Activated CD4-positive, alpha-beta T cell treated with anti-CD3 and anti-CD28 coated beads, Interleukin-2, amount 10 ng/mL, durations not matched to agents 7 days and 5 days (primary cell): Measurements from ENCODE around the gene ATXN1. TPM values are rescaled to one million over a fixed set of nuclear protein-coding genes. Genes with fewer than 3 reads are reported as not detected.
A peak's percentile ranks its signal among the peaks of the same experiment; 100 is the strongest.

Source experiments
- CTCF ChIA-PET: fragments of 350-600 bp; sonication (Branson Sonifier 250); formaldehyde crosslinking; loops from one replicate; lab custom pipeline; 2021; ENCODE audit warnings: antibody characterized with exemption; lab: Charles Lee
- POLR2A ChIA-PET: fragments of 350-600 bp; sonication (Branson Sonifier 250); formaldehyde crosslinking; loops from one replicate; lab custom pipeline; 2021; ENCODE audit warnings: antibody characterized with exemption; lab: Charles Lee
- DNase-seq: peaks from one replicate; pipeline ENCODE4 v3.0.0-alpha.2; 2020
- H3K27ac Mint-ChIP-seq: one replicate; pipeline ENCODE4 v1.8.0; 2021; ENCODE audit warnings: mild to moderate bottlenecking, moderate library complexity, mixed read lengths
- H3K27me3 Mint-ChIP-seq: one replicate; pipeline ENCODE4 v1.8.0; 2021; ENCODE audit warnings: mixed read lengths
- H3K36me3 Mint-ChIP-seq: one replicate; pipeline ENCODE4 v1.8.0; 2021; ENCODE audit warnings: low read depth, mixed read lengths
- H3K4me1 Mint-ChIP-seq: one replicate; pipeline ENCODE4 v1.8.0; 2021; ENCODE audit warnings: mixed read lengths
- H3K4me3 Mint-ChIP-seq: one replicate; pipeline ENCODE4 v1.8.0; 2021; ENCODE audit warnings: mild to moderate bottlenecking, moderate library complexity, mixed read lengths
- H3K9me3 Mint-ChIP-seq: one replicate; pipeline ENCODE4 v1.8.0; 2021; ENCODE audit warnings: mixed read lengths
- total RNA-seq, 2 experiments: library from RNA; stranded (reverse); gene quantifications; one replicate each; pipeline ENCODE4 v1.2.3, GENCODE V29; 2021

The ATXN1 gene
- total RNA-seq, 2 experiments from 2014 or later: 36.0 to 40.4 TPM

GRCh38 chr6:16498237-16498636 lies 263.0 kb downstream of the ATXN1 start:
- H3K27me3 Mint-ChIP-seq: no peaks in the 10 kb centered on the region

DNA sequence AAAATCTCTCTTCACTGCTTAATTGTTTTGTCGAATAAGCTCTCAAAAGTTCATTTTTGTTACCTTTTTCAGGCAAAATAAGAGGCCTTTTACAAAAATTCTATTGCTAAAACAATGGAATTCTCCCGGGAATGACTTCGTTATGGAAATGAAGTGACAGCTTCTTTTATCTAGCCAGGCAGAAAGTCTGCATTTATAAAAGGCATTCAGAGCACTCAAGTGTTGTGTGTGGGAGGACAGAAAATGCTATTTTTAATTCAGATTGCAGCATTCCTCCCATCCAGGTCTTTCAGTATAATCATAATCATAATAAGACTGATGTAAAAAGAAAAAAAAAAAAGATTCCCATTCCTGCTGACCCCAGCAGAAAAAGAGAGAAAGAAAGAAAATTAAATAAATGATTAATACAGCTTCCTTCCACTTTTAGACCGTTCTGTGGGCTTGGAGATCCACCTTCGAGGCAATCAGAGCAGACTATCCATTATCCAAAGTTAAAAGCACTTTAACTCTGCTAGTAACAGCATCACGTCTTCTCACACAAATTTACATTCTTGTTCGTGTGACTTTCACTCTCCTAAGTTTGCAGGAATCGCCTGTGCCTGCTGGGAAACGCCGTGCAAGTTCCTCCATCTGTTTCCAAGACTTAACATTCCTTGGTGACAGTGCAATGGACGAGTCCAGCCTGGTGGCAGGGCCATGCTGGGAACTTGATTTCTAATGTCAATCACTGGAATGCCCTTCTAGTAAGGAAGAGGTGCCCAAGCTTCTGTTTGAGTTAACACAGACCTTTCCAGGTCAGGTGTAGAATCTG lies 264.1 kb downstream of the ATXN1 start:
- peaks cover 22% of the 10 kb centered on the region for H3K36me3 Mint-ChIP-seq
- H3K27me3 Mint-ChIP-seq: no peaks in the 10 kb centered on the region
- H3K4me1 Mint-ChIP-seq: peaks cover 28% of the 10 kb centered on the region
- POLR2A ChIA-PET: no interaction called here
- no peak overlapping the region for H3K27ac Mint-ChIP-seq
- no peak overlapping the region for H3K4me3 Mint-ChIP-seq
- no peak for DNase-seq
- CTCF ChIA-PET: interaction anchor here (0.9 to 1.4 kb wide), 3 partner anchors 18 to 77 kb away, joined by 3 read pairs; no protein-coding TSS in a partner anchor
- H3K9me3 Mint-ChIP-seq: peaks cover 2% of the 10 kb centered on the region

More at GRCh38 chr6:16498237-16498636, 263.0 kb downstream of the ATXN1 start:
- DNase-seq: no peak
- Mint-ChIP-seq H3K4me1 (peaks cover 26% of the 10 kb centered on the region), H3K27ac (no peak overlapping the region), H3K4me3 (no peak overlapping the region), H3K9me3 (peaks cover 2% of the 10 kb centered on the region), H3K36me3 (peaks cover 17% of the 10 kb centered on the region)
- CTCF ChIA-PET: no interaction called here
- POLR2A ChIA-PET: no interaction called here

- Mint-ChIP-seq H3K27ac (no peak overlapping the region), H3K4me1 (peaks cover 28% of the 10 kb centered on the region), H3K36me3 (peaks cover 18% of the 10 kb centered on the region), H3K27me3 (no peaks in the 10 kb centered on the region), H3K4me3 (no peak overlapping the region), H3K9me3 (peaks cover 2% of the 10 kb centered on the region)
- DNase-seq: no peak
- ChIA-PET CTCF (interaction anchor here (0.6 to 1.4 kb wide), 3 partner anchors 12 to 931 kb away, joined by 3 to 4 read pairs (median 4); no protein-coding TSS in a partner anchor), POLR2A (no interaction called here)
Observed at GRCh38 chr6:16496210-16496609, 265.1 kb downstream of the ATXN1 start.

DNA sequence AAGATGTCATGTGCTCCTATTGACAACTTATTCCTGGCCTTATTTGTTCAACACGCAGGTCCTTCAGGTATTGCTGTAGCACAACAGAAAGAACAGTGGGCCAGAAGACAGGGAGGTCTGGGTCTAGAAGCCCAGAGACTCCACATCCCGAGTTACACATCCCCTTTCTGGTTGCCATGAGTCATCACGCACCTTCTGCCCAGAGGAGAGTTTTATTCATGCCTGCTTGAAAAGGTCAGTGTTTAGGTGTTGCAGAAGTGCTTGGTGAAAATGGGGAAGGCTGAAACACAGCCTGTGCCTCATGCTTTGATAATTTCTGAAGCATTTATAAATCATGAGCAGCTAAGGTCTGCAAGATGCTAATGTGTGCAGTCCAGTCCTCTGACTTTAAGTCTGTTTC lies 266.5 kb downstream of the ATXN1 start:
- Mint-ChIP-seq H3K4me1 (peaks cover 34% of the 10 kb centered on the region), H3K36me3 (peaks cover 15% of the 10 kb centered on the region), H3K9me3 (no peaks in the 10 kb centered on the region), H3K27me3 (no peaks in the 10 kb centered on the region), H3K4me3 (no peak overlapping the region), H3K27ac (no peak overlapping the region)
- no peak for DNase-seq
- ChIA-PET POLR2A (no interaction called here), CTCF (interaction anchor here (0.8 to 1.2 kb wide), 3 partner anchors 10 to 17 kb away, joined by 3 to 5 read pairs (median 4); no protein-coding TSS in a partner anchor)

DNA sequence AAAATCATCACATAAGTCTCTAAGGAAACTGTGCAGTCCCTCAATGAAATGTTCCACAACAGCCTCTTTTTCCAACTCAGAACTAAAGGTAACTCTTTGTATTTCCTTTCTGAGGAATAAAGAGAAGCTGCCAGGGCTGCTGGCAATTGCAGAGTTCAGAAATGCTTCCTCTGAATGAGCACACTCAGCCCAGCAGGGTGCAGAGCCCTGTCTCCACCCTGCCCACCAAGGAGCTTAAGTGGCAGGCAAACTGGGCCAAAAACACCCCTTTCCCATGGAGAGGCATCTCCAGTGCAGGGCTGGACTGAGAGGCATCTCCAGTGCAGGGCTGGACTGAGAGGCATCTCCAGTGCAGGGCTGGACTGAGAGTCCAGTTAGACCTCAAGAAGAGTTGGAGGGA lies 267.5 kb downstream of the ATXN1 start:
- Mint-ChIP-seq H3K36me3 (peaks cover 7% of the 10 kb centered on the region), H3K4me3 (no peak overlapping the region), H3K9me3 (no peaks in the 10 kb centered on the region), H3K27me3 (no peaks in the 10 kb centered on the region), H3K4me1 (peaks cover 39% of the 10 kb centered on the region), H3K27ac (no peak overlapping the region)
- CTCF ChIA-PET: interaction anchor here (1.2 to 1.7 kb wide), 3 partner anchors 10 to 19 kb away, joined by 4 to 5 read pairs (median 4); no protein-coding TSS in a partner anchor
- DNase-seq: no peak
- POLR2A ChIA-PET: no interaction called here

- no peak for DNase-seq
- CTCF ChIA-PET: interaction anchor here (0.7 to 1.7 kb wide), 5 partner anchors 9 to 27 kb away, joined by 3 to 5 read pairs (median 5); no protein-coding TSS in a partner anchor
- no peak overlapping the region for H3K4me3 Mint-ChIP-seq
- no peaks in the 10 kb centered on the region for H3K27me3 Mint-ChIP-seq
- H3K27ac Mint-ChIP-seq: no peak overlapping the region
- no peaks in the 10 kb centered on the region for H3K9me3 Mint-ChIP-seq
- peaks cover 45% of the 10 kb centered on the region for H3K4me1 Mint-ChIP-seq
- H3K36me3 Mint-ChIP-seq: peaks cover 6% of the 10 kb centered on the region
- POLR2A ChIA-PET: no interaction called here
Observed at GRCh38 chr6:16493112-16493511, 268.1 kb downstream of the ATXN1 start.

DNA sequence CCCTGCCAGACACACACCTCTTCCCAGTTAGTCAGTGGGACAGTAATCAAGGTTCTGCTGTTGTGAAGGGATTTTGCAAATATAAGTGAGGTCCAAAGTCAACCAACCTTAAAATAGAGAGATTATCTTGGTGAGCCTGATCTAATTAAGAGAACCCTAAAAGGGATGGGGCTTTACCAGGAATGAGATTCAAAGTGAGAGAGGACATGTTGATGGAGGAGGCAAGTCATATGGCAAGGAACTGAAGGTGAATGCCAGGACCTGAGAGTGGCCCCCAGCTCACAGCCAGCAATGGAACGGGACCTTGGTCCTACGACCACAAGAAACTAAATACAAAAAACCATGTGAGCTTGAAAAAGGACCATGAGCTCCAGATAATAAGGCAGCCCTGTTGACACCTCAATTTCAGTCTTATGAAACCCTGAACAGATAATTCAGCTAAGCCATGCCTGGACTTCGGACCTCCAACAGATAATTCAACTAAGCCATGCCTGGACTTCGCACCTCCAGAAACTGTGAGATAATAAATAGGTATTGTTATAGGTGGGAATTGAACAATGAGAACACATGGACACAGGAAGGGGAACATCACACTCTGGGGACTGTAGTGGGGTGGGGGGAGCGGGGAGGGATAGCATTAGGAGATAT lies 269.5 kb downstream of the ATXN1 start:
- Mint-ChIP-seq H3K4me3 (no peak overlapping the region), H3K36me3 (peaks cover 6% of the 10 kb centered on the region), H3K4me1 (peaks cover 59% of the 10 kb centered on the region), H3K9me3 (no peaks in the 10 kb centered on the region), H3K27ac (no peak overlapping the region), H3K27me3 (no peaks in the 10 kb centered on the region)
- POLR2A ChIA-PET: no interaction called here
- CTCF ChIA-PET: no interaction called here
- DNase-seq: no peak

- Mint-ChIP-seq H3K36me3 (peaks cover 15% of the 10 kb centered on the region), H3K27me3 (no peaks in the 10 kb centered on the region), H3K4me3 (no peak overlapping the region), H3K27ac (no peak overlapping the region), H3K4me1 (peaks cover 61% of the 10 kb centered on the region), H3K9me3 (no peaks in the 10 kb centered on the region)
- ChIA-PET POLR2A (no interaction called here), CTCF (interaction anchor here (0.6 to 1.3 kb wide), 2 partner anchors 21 to 50 kb away, joined by 3 to 7 read pairs; no protein-coding TSS in a partner anchor)
- no peak for DNase-seq
Observed at GRCh38 chr6:16490616-16491015, 270.6 kb downstream of the ATXN1 start.

- Mint-ChIP-seq H3K9me3 (no peaks in the 10 kb centered on the region), H3K4me3 (no peak overlapping the region), H3K36me3 (peaks cover 29% of the 10 kb centered on the region), H3K27me3 (no peaks in the 10 kb centered on the region), H3K4me1 (peaks cover 67% of the 10 kb centered on the region), H3K27ac (peak overlapping the region; percentile 47)
- ChIA-PET POLR2A (no interaction called here), CTCF (interaction anchor here (1.0 kb wide), 1 partner anchor 11 kb away, joined by 3 read pairs; no protein-coding TSS in a partner anchor)
- no peak for DNase-seq
Observed at GRCh38 chr6:16488813-16489212, 272.4 kb downstream of the ATXN1 start.

GRCh38 chr6:16487996-16488674 lies 273.1 kb downstream of the ATXN1 start:
- Mint-ChIP-seq H3K27ac (peak overlapping the region; percentile 0), H3K9me3 (peaks cover 1% of the 10 kb centered on the region), H3K4me3 (no peak overlapping the region), H3K27me3 (no peaks in the 10 kb centered on the region), H3K4me1 (peaks cover 70% of the 10 kb centered on the region), H3K36me3 (peaks cover 36% of the 10 kb centered on the region)
- ChIA-PET POLR2A (no interaction called here), CTCF (no interaction called here)
- no peak for DNase-seq

- H3K27me3 Mint-ChIP-seq: no peaks in the 10 kb centered on the region
- DNase-seq: no peak
- POLR2A ChIA-PET: no interaction called here
- peaks cover 7% of the 10 kb centered on the region for H3K9me3 Mint-ChIP-seq
- peak overlapping the region; percentile 10 for H3K27ac Mint-ChIP-seq
- no peak overlapping the region for H3K4me3 Mint-ChIP-seq
- H3K36me3 Mint-ChIP-seq: peaks cover 40% of the 10 kb centered on the region
- peaks cover 79% of the 10 kb centered on the region for H3K4me1 Mint-ChIP-seq
- CTCF ChIA-PET: interaction anchor here (1.0 to 1.2 kb wide), 3 partner anchors 12 to 275 kb away, joined by 3 to 6 read pairs (median 3); partner anchors contain the start of gene ATXN1
Observed at GRCh38 chr6:16486661-16487060, 274.6 kb downstream of the ATXN1 start.

- CTCF ChIA-PET: interaction anchor here (1.2 to 1.8 kb wide), 3 partner anchors 10 to 28 kb away, joined by 3 to 4 read pairs (median 4); no protein-coding TSS in a partner anchor
- H3K36me3 Mint-ChIP-seq: peaks cover 59% of the 10 kb centered on the region
Observed at GRCh38 chr6:16483315-16483875, 277.9 kb downstream of the ATXN1 start.

More at GRCh38 chr6:16483315-16483875, 277.9 kb downstream of the ATXN1 start:
- POLR2A ChIA-PET: no interaction called here
- Mint-ChIP-seq H3K4me1 (peaks cover 84% of the 10 kb centered on the region), H3K27ac (peak overlapping the region; percentile 97), H3K9me3 (peaks cover 17% of the 10 kb centered on the region), H3K4me3 (peak overlapping the region; percentile 43), H3K27me3 (no peaks in the 10 kb centered on the region)
- DNase-seq: peak; percentile 52
